K562 (cell line): Measurements from ENCODE around the gene OR51L1. TPM values are rescaled to one million over a fixed set of nuclear protein-coding genes. Genes with fewer than 3 reads are reported as not detected.

ENCODE experiments used
- ATAC-seq: fragments of 200-7000 bp; cut with Tn5 transposase; 3 replicates; pipeline ENCODE4 v1.9.1; 2020; ENCODE audit warnings: moderate library complexity
- BruUV-seq: library from RNA; stranded (reverse); fragments of 400-500 nt; replicated peaks from 2 replicates; lab custom pipeline; 2021; lab: Mats Ljungman, UMichigan
- CTCF ChIA-PET: fragments of 300-600 bp; formaldehyde crosslinking; extraction: SDS; loops from one replicate; lab custom pipeline; 2021; ENCODE audit warnings: low intra/inter-chr PET ratio; lab: Yijun Ruan, JAX
- POLR2A ChIA-PET: fragments of 300-600, 350-650 bp; sonication (Branson Sonifier 250); formaldehyde crosslinking; extraction: SDS; loops from one replicate; lab custom pipeline; 2021; ENCODE audit warnings: antibody characterized with exemption, inconsistent platforms; lab: Yijun Ruan, JAX
- DNase-seq, 4 experiments: peaks; one replicate each; pipeline versions ENCODE4 v3.0.0 to v3.0.0-alpha.2; 2011 to 2018; ENCODE audit warnings: low spot score in 3 of 4, mixed read lengths in 3 of 4; ENCODE audit errors: extremely low read depth in 1 of 4
- FAIRE-seq: peaks from 2 replicates; lab custom pipeline; 2011; peaks lifted over from hg19 to GRCh38; lab: Jason Lieb, UNC
- H2AFZ ChIP-seq: 2 replicates; pipeline ENCODE4 v1.6.0; 2011; ENCODE audit warnings: low read depth, low read length, control low read depth, inconsistent platforms
- H3K27ac ChIP-seq: fragments of 200-600 bp; 3 replicates; pipeline ENCODE4 v1.8.0; 2011; ENCODE audit warnings: low read depth, mild to moderate bottlenecking, control low read depth, inconsistent platforms, low read length, moderate library complexity, mixed read lengths; ENCODE audit errors: extremely low read depth
- H3K27me3 ChIP-seq, 2 experiments: fragments of 300-600 bp in 1 of 2; 2 replicates in 1 of 2; 3 replicates in 1 of 2; pipeline versions ENCODE4 v1.6.0 to v1.8.0; 2011; ENCODE audit warnings: inconsistent platforms in 2 of 2, low read length in 2 of 2, mild to moderate bottlenecking in 1 of 2, mixed read lengths in 1 of 2, moderate library complexity in 1 of 2; ENCODE audit not compliant: control insufficient read depth in 2 of 2, insufficient read depth in 2 of 2
- H3K36me3 ChIP-seq: fragments of 300-600 bp; 3 replicates; pipeline ENCODE4 v1.8.0; 2011; ENCODE audit warnings: mild to moderate bottlenecking, low read length, inconsistent platforms; ENCODE audit not compliant: control insufficient read depth, insufficient read depth
- H3K4me1 ChIP-seq, 2 experiments: fragments of 200-600 bp in 1 of 2; replicated peaks in 1 of 2; 2 replicates in 1 of 2; 3 replicates in 1 of 2; pipeline versions ENCODE4 v1.5.1 to v1.8.0; 2011; ENCODE audit warnings: inconsistent platforms in 2 of 2, low read length in 2 of 2, mild to moderate bottlenecking in 1 of 2, mixed read lengths in 1 of 2, moderate library complexity in 1 of 2; ENCODE audit not compliant: control insufficient read depth in 2 of 2, insufficient read depth in 2 of 2
- H3K4me2 ChIP-seq: 2 replicates; pipeline ENCODE4 v1.6.1; 2011; ENCODE audit warnings: low read length, control low read depth, inconsistent platforms, mixed read lengths; ENCODE audit not compliant: insufficient read depth
- H3K4me3 ChIP-seq: fragments of 200-600 bp; sonication (generic), shearing (Covaris generic); 2 replicates; pipeline ENCODE4 v1.5.1; 2016; ENCODE audit warnings: control low read depth, inconsistent platforms
- H3K79me2 ChIP-seq: fragments of 200-600 bp; 3 replicates; pipeline ENCODE4 v1.8.0; 2011; ENCODE audit warnings: low read length, inconsistent platforms; ENCODE audit not compliant: control insufficient read depth, insufficient read depth
- H3K9ac ChIP-seq, 2 experiments: 2 replicates each; pipeline versions ENCODE4 v1.6.0 to v1.6.1; 2011; ENCODE audit warnings: low read depth in 2 of 2, low read length in 2 of 2, control low read depth in 1 of 2, inconsistent platforms in 1 of 2, mild to moderate bottlenecking in 1 of 2, mixed read lengths in 1 of 2; ENCODE audit not compliant: insufficient read depth in 1 of 2
- H3K9me1 ChIP-seq: one replicate; pipeline ENCODE4 v1.6.0; 2011; ENCODE audit warnings: inconsistent platforms, mild to moderate bottlenecking, low read length, moderate library complexity; ENCODE audit not compliant: control insufficient read depth, insufficient read depth
- H3K9me3 ChIP-seq: replicated peaks from 2 replicates; pipeline ENCODE4 v1.5.1; 2011; ENCODE audit warnings: low read depth, low read length, inconsistent platforms; ENCODE audit not compliant: control insufficient read depth, insufficient read depth
- H4K20me1 ChIP-seq: replicated peaks from 2 replicates; pipeline ENCODE4 v1.6.1; 2011; ENCODE audit warnings: low read length, inconsistent platforms, mixed read lengths; ENCODE audit not compliant: control insufficient read depth, insufficient read depth
- BRF1 ChIP-seq: IDR thresholded peaks from 3 replicates; pipeline ENCODE4 v1.6.1; 2011; ENCODE audit warnings: borderline replicate concordance, mild to moderate bottlenecking; ENCODE audit not compliant: insufficient read length; ENCODE audit errors: extremely low read depth
- DMBX1 ChIP-seq: fragments of 250-450 bp; sonication (Bioruptor Pico); IDR thresholded peaks from 2 replicates; pipeline ENCODE4 v1.8.0; 2022; ENCODE audit warnings: inconsistent platforms, mild to moderate bottlenecking, moderate library complexity, borderline replicate concordance
- ELK1 ChIP-seq: sonication (generic); formaldehyde crosslinking; IDR thresholded peaks from 2 replicates; pipeline ENCODE4 v1.8.1; 2022; ENCODE audit warnings: missing genetic modification reagents
- HDAC6 ChIP-seq: IDR thresholded peaks from 2 replicates; pipeline ENCODE4 v1.6.1; 2012; ENCODE audit warnings: low read depth, mild to moderate bottlenecking, control low read depth, inconsistent platforms, low read length, moderate library complexity
- HDAC8 ChIP-seq: fragments of 450-650 bp; IDR thresholded peaks from 2 replicates; pipeline ENCODE4 v1.6.1; 2016; ENCODE audit warnings: mild to moderate bottlenecking, missing genetic modification characterization, moderate library complexity, missing compliant biosample characterization
- IRF1 ChIP-seq: sonication (generic); formaldehyde crosslinking; IDR thresholded peaks from 2 replicates; pipeline ENCODE4 v1.8.0; 2022; ENCODE audit warnings: missing genetic modification reagents, mild to moderate bottlenecking, borderline replicate concordance
- NR2F6 ChIP-seq: fragments of 450-650 bp; formaldehyde crosslinking; IDR thresholded peaks from 2 replicates; pipeline ENCODE4 v1.4.0; 2020; ENCODE audit warnings: mild to moderate bottlenecking
- PATZ1 ChIP-seq: fragments of 250-450 bp; sonication (Bioruptor Pico); IDR thresholded peaks from 2 replicates; pipeline ENCODE4 v1.5.0; 2020; ENCODE audit warnings: mild to moderate bottlenecking, borderline replicate concordance
- SIN3B ChIP-seq: fragments of 450-650 bp; IDR thresholded peaks from 2 replicates; pipeline ENCODE4 v1.6.1; 2017; ENCODE audit warnings: low read depth, mild to moderate bottlenecking, moderate library complexity
- SNRNP70 ChIP-seq: fragments of 200-400 bp; formaldehyde crosslinking; optimal IDR thresholded peaks from 2 replicates; pipeline ENCODE3; 2017; ENCODE audit warnings: low read depth, low read length
- ZFP30 ChIP-seq: fragments of 250-450 bp; sonication (Bioruptor Pico); IDR thresholded peaks from 2 replicates; pipeline ENCODE4 v1.8.0; 2022; ENCODE audit warnings: moderate library complexity, mild to moderate bottlenecking, inconsistent platforms, borderline replicate concordance
- WGBS: fragments of 100-300 bp; shearing (Covaris generic); methylation state at CpG from one replicate; pipeline ENCODE4 v1.1.6; 2016; ENCODE audit warnings: low coverage, mixed read lengths; ENCODE audit not compliant: insufficient coverage; ENCODE audit errors: missing lambda C conversion rate; 5-methylcytosine and 5-hydroxymethylcytosine counted together
- in situ Hi-C: fragments of 300-500 bp; cut with MboI; formaldehyde crosslinking; loops from 4 replicates; pipeline ENCODE4 v1.15.0; 2018; ENCODE audit warnings: inconsistent platforms, mixed read lengths
- intact Hi-C: fragments of 100-400 bp; cut with micrococcal nuclease; formaldehyde crosslinking; loops from 2 replicates; pipeline ENCODE4 v1.14.2; 2022
- polyA plus RNA-seq, 8 experiments: library from polyadenylated mRNA; depleted of rRNA in 4 of 8; stranded (reverse) in 5 of 8; unstranded in 3 of 8; fragments of >200 nt; fragmentation: Nextera tagmentation in 2 of 8; fragmentation: Illumina TruSeq in 1 of 8; extraction: Ambion mirVana in 2 of 8; extraction: Trizol in 1 of 8; gene quantifications; 2 replicates each; pipeline versions ENCODE4 v1.2.1 to v1.2.3, GENCODE V29; 2011 to 2014; ENCODE audit warnings: inconsistent platforms in 1 of 8, missing spikeins in 1 of 8
- total RNA-seq, 7 experiments: library from RNA; depleted of rRNA in 6 of 7; stranded (reverse); fragments of >200 nt in 6 of 7; fragmentation: Illumina TruSeq in 2 of 7; extraction: Trizol in 2 of 7; gene quantifications; 2 replicates each; pipeline versions ENCODE4 v1.2.1 to v1.2.3, GENCODE V29; 2011 to 2021; ENCODE audit warnings: low replicate concordance in 1 of 7
- TF ChIP-seq, protein P1 (sequence below), 2 experiments: fragments of 150-350 bp in 1 of 2; IDR thresholded peaks; 2 replicates each; pipeline ENCODE4 v1.6.1; 2012 to 2016; ENCODE audit warnings: low read depth in 2 of 2, low read length in 2 of 2, mild to moderate bottlenecking in 1 of 2, moderate library complexity in 1 of 2

OR51L1 gene
- total and polyA plus RNA-seq, 9 of the 15 experiments (the other 6 are each of a cell fraction or from before 2014, with no cell fraction given), result not detected

DNA sequence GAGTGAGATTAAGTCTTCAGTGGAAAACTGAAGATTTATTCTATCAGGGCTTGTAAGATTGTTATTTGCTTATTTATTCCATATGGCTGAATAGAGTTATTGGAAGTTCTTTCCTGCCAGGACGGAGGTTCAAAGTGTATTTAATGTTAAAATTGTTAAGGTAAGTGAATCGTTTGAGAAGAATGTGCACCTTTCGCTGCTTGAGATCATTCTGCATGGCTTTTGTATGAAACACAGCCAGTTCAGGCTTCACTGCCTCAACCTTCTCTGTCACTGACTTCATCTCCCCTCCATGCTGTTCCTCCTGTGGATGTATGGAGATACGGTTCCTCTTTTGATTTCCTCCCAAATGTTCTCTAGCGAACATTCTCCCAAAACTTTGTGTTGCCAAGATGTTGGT lies 19.2 kb upstream of the OR51L1 start:
- CTCF ChIA-PET, result no interaction called here
- H3K9ac ChIP-seq, result no peak overlapping the region
- TF ChIP-seq SIN3B, result no peak
- no peak for TF ChIP-seq DMBX1 (CRISPR knock-in tag)
- no peak for TF ChIP-seq NR2F6 (CRISPR knock-in tag)
- TF ChIP-seq IRF1 (CRISPR knock-in tag), result no peak
- no peak for TF ChIP-seq HDAC6
- TF ChIP-seq SNRNP70, result no peak
- no peak for TF ChIP-seq ZFP30 (CRISPR knock-in tag)
- TF ChIP-seq PATZ1 (CRISPR knock-in tag), result no peak
- TF ChIP-seq BRF1, result no peak
- TF ChIP-seq HDAC8 (tag), result no peak
- TF ChIP-seq, protein P1, sequence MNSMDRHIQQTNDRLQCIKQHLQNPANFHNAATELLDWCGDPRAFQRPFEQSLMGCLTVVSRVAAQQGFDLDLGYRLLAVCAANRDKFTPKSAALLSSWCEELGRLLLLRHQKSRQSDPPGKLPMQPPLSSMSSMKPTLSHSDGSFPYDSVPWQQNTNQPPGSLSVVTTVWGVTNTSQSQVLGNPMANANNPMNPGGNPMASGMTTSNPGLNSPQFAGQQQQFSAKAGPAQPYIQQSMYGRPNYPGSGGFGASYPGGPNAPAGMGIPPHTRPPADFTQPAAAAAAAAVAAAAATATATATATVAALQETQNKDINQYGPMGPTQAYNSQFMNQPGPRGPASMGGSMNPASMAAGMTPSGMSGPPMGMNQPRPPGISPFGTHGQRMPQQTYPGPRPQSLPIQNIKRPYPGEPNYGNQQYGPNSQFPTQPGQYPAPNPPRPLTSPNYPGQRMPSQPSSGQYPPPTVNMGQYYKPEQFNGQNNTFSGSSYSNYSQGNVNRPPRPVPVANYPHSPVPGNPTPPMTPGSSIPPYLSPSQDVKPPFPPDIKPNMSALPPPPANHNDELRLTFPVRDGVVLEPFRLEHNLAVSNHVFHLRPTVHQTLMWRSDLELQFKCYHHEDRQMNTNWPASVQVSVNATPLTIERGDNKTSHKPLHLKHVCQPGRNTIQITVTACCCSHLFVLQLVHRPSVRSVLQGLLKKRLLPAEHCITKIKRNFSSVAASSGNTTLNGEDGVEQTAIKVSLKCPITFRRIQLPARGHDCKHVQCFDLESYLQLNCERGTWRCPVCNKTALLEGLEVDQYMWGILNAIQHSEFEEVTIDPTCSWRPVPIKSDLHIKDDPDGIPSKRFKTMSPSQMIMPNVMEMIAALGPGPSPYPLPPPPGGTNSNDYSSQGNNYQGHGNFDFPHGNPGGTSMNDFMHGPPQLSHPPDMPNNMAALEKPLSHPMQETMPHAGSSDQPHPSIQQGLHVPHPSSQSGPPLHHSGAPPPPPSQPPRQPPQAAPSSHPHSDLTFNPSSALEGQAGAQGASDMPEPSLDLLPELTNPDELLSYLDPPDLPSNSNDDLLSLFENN (IDR thresholded peaks at IDR 0.05; ENCODE audit: low read depth in 2 of 2, low read length in 2 of 2), result no peak
- TF ChIP-seq ELK1 (CRISPR knock-in tag), result no peak
- TF ChIP-seq, all 486 proteins: peak for 0
- no peaks in the 10 kb centered on the region for H4K20me1 ChIP-seq
- no peak for ATAC-seq
- no peaks in the 10 kb centered on the region for H3K9me3 ChIP-seq
- H3K4me2 ChIP-seq, result no peak overlapping the region
- H2AFZ ChIP-seq, result no peak overlapping the region
- POLR2A ChIA-PET, result interaction anchor here (0.8 kb wide), 1 partner anchor 11 kb away, joined by 3 read pairs; no protein-coding TSS in a partner anchor
- H3K4me3 ChIP-seq, result no peak overlapping the region
- no peak overlapping the region for H3K27ac ChIP-seq
- H3K4me1 ChIP-seq, result no peaks in the 10 kb centered on the region
- no peak for FAIRE-seq
- H3K36me3 ChIP-seq, result no peaks in the 10 kb centered on the region
- no peaks in the 10 kb centered on the region for H3K9me1 ChIP-seq
- DNase-seq, result no peak
- no peaks in the 10 kb centered on the region for H3K79me2 ChIP-seq
- 3% methylated on average over 5 of the region's 5 CpGs for WGBS
- H3K27me3 ChIP-seq, result peaks cover 0 to 4% of the 10 kb centered on the region in 2 experiments; a peak in 1 of 5 replicates
- in situ Hi-C loops (no loop called here), intact Hi-C loops (no loop called here)
- no TSS peak for BruUV-seq
